CD4-positive, alpha-beta T cell treated with Interleukin-4 for 4 hours (primary cell): ENCODE results near the gene BMERB1.
"Not testable (repeated sequence)": the region's sequence is repeated elsewhere in the genome, so short reads cannot be mapped to it uniquely, and the experiment has no call there.

Source experiments
- DNase-seq: peaks from one replicate; pipeline ENCODE4 v3.0.0-alpha.2; 2020

Gene BMERB1

GRCh38 chr16:15426796-15427195 is 7.6 kb upstream of the BMERB1 start:
- no peak for DNase-seq

GRCh38 chr16:15427648-15428239 is 6.6 kb upstream of the BMERB1 start:
- DNase-seq, result peak; percentile 46

- not testable (repeated sequence) for DNase-seq
These were observed 3.5 kb upstream of the BMERB1 start for GRCh38 chr16:15430884-15431283.

GRCh38 chr16:15434079-15434424 is 336 bp upstream of the BMERB1 start:
- no peak for DNase-seq

GRCh38 chr16:15435216-15435864 is 952 bp downstream of the BMERB1 start:
- DNase-seq, result no peak

GRCh38 chr16:15439102-15439501 is 4.7 kb downstream of the BMERB1 start:
- DNase-seq, result no peak

- no peak for DNase-seq
These were observed 5.1 kb downstream of the BMERB1 start for GRCh38 chr16:15439521-15439920.

GRCh38 chr16:15440852-15441251 is 6.5 kb downstream of the BMERB1 start:
- DNase-seq, result no peak

GRCh38 chr16:15442140-15442539 is 7.8 kb downstream of the BMERB1 start:
- not testable (repeated sequence) for DNase-seq

GRCh38 chr16:15443753-15444152 is 9.4 kb downstream of the BMERB1 start:
- no peak for DNase-seq

- DNase-seq, result no peak
These were observed 9.9 kb downstream of the BMERB1 start for GRCh38 chr16:15444264-15444663.

GRCh38 chr16:15445450-15445849 is 11.1 kb downstream of the BMERB1 start:
- no peak for DNase-seq

- DNase-seq, result no peak
These were observed 12.5 kb downstream of the BMERB1 start for GRCh38 chr16:15446901-15447300.

- DNase-seq, result no peak
These were observed 16.2 kb downstream of the BMERB1 start for GRCh38 chr16:15450624-15451023.

- DNase-seq, result no peak
These were observed 16.8 kb downstream of the BMERB1 start for GRCh38 chr16:15451098-15451731.

GRCh38 chr16:15452246-15452855 is 18.0 kb downstream of the BMERB1 start:
- DNase-seq, result no peak

GRCh38 chr16:15453296-15453695 is 18.9 kb downstream of the BMERB1 start:
- DNase-seq, result not testable (repeated sequence)

GRCh38 chr16:15454933-15455332 is 20.5 kb downstream of the BMERB1 start:
- not testable (repeated sequence) for DNase-seq

- DNase-seq, result no peak
These were observed 23.0 kb downstream of the BMERB1 start for GRCh38 chr16:15457400-15457799.

GRCh38 chr16:15457958-15458357 is 23.6 kb downstream of the BMERB1 start:
- DNase-seq, result no peak

GRCh38 chr16:15459791-15460190 is 25.4 kb downstream of the BMERB1 start:
- no peak for DNase-seq

GRCh38 chr16:15460601-15461000 is 26.2 kb downstream of the BMERB1 start:
- DNase-seq, result no peak

GRCh38 chr16:15461376-15461775 is 27.0 kb downstream of the BMERB1 start:
- DNase-seq, result no peak
